Neural crest cell (in vitro differentiated cells): ENCODE data around the gene TSPAN18. TPM values are rescaled to one million over a fixed set of nuclear protein-coding genes. Genes with fewer than 3 reads are reported as not detected.

Experiments used
- DNase-seq: peaks from one replicate; pipeline ENCODE4 v3.0.0; 2021; ENCODE audit warnings: low read depth, mixed read lengths, low spot score
- H3K27ac Mint-ChIP-seq: one replicate; pipeline ENCODE4 v1.8.0; 2021; ENCODE audit warnings: mild to moderate bottlenecking, mixed read lengths; ENCODE audit not compliant: unreplicated experiment
- H3K27me3 Mint-ChIP-seq: 2 replicates; pipeline ENCODE4 v1.8.0; 2021; ENCODE audit warnings: low read depth, mild to moderate bottlenecking, mixed read lengths
- H3K36me3 Mint-ChIP-seq: 2 replicates; pipeline ENCODE4 v1.8.0; 2021; ENCODE audit warnings: low read depth, mild to moderate bottlenecking, mixed read lengths
- H3K4me1 Mint-ChIP-seq: 2 replicates; pipeline ENCODE4 v1.8.0; 2021; ENCODE audit warnings: mixed read lengths
- H3K4me3 Mint-ChIP-seq: one replicate; pipeline ENCODE4 v1.8.0; 2021; ENCODE audit warnings: mild to moderate bottlenecking, mixed read lengths
- H3K9me3 Mint-ChIP-seq: 2 replicates; pipeline ENCODE4 v1.8.0; 2021; ENCODE audit warnings: mixed read lengths
- CTCF ChIP-seq: fragments of 200-600 bp; sonication (generic); conservative IDR thresholded peaks from 2 replicates; pipeline ENCODE4 v1.5.0; 2021; ENCODE audit warnings: antibody characterized with exemption, mild to moderate bottlenecking
- total RNA-seq: library from RNA; stranded (reverse); gene quantifications from 2 replicates; pipeline ENCODE4 v1.2.1, GENCODE V29; 2021

Gene TSPAN18
- total RNA-seq, 1 donor from 2014 or later: 125 TPM

GRCh38 chr11:44711113-44711786, 15.5 kb upstream of the TSPAN18 start:
- Mint-ChIP-seq H3K9me3 (peaks cover 4% of the 10 kb centered on the region), H3K27ac (peak overlapping the region; percentile 83), H3K4me3 (no peak overlapping the region), H3K36me3 (peaks cover 4% of the 10 kb centered on the region), H3K4me1 (peaks cover 35% of the 10 kb centered on the region), H3K27me3 (no peaks in the 10 kb centered on the region)
- TF ChIP-seq CTCF: no peak
- peak; percentile 51 for DNase-seq

GRCh38 chr11:44711787-44712608, 14.8 kb upstream of the TSPAN18 start:
- Mint-ChIP-seq H3K4me1 (peaks cover 42% of the 10 kb centered on the region), H3K4me3 (no peak overlapping the region), H3K27ac (peak overlapping the region; percentile 83), H3K9me3 (peaks cover 4% of the 10 kb centered on the region), H3K36me3 (peaks cover 4% of the 10 kb centered on the region), H3K27me3 (no peaks in the 10 kb centered on the region)
- TF ChIP-seq CTCF: no peak
- DNase-seq: no peak

GRCh38 chr11:44713022-44713421, 13.7 kb upstream of the TSPAN18 start:
- H3K36me3 Mint-ChIP-seq: peaks cover 4% of the 10 kb centered on the region
- TF ChIP-seq CTCF: no peak
- H3K27ac Mint-ChIP-seq: no peak overlapping the region
- H3K4me1 Mint-ChIP-seq: peaks cover 44% of the 10 kb centered on the region
- H3K9me3 Mint-ChIP-seq: peaks cover 4% of the 10 kb centered on the region
- no peaks in the 10 kb centered on the region for H3K27me3 Mint-ChIP-seq
- no peak for DNase-seq
- no peak overlapping the region for H3K4me3 Mint-ChIP-seq

GRCh38 chr11:44716256-44716655, 10.5 kb upstream of the TSPAN18 start:
- Mint-ChIP-seq H3K9me3 (no peaks in the 10 kb centered on the region), H3K4me1 (peaks cover 35% of the 10 kb centered on the region), H3K27ac (no peak overlapping the region)

DNA sequence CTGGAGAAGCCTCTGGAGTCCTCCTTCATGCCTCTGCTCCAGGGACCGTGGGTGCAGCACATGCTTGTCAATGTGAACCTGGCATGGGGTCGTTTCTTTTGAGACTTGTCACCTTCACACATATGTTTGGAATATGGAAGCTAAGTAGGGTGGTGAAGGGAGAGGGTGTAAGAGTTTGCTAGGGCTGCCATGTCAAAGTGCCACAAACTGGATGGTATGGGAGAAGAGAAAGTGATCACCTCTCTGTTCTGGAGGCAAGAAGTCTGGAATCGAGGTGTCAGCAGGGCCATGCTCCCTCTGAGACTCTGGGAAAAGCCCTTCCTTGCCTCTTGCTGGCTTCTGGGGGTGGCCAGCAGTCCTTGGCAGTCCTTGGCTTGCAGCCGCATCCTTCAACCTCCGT, 8.7 kb upstream of the TSPAN18 start:
- Mint-ChIP-seq H3K9me3 (no peaks in the 10 kb centered on the region), H3K36me3 (no peaks in the 10 kb centered on the region), H3K4me1 (peaks cover 26% of the 10 kb centered on the region), H3K27me3 (no peaks in the 10 kb centered on the region), H3K27ac (no peak overlapping the region), H3K4me3 (no peak overlapping the region)
- no peak for TF ChIP-seq CTCF
- DNase-seq: no peak

More at GRCh38 chr11:44716256-44716655, 10.5 kb upstream of the TSPAN18 start:
- no peak for TF ChIP-seq CTCF
- no peaks in the 10 kb centered on the region for H3K27me3 Mint-ChIP-seq
- no peak for DNase-seq
- H3K4me3 Mint-ChIP-seq: no peak overlapping the region
- no peaks in the 10 kb centered on the region for H3K36me3 Mint-ChIP-seq
